Measurements from ENCODE around the gene METTL25B. TPM values are rescaled to one million over a fixed set of nuclear protein-coding genes. Genes with fewer than 3 reads are reported as not detected.

METTL25B gene
- total and polyA plus RNA-seq, 10 of the 15 experiments (the other 5 are each of a cell fraction or from before 2014, with no cell fraction given) = 5.9 to 25.2 (median 13.5) TPM

GRCh38 chr1:156708218-156708661 is 20.0 kb upstream of the METTL25B start:
- Histone ChIP-seq H3K4me3 (no peak overlapping the region), H3K27me3 (replicated peaks in 1 of 2; ENCODE audit: control insufficient read depth in 2 of 2, insufficient read depth in 2 of 2, low read length in 1 of 2) (peaks cover 10 to 15% of the 10 kb centered on the region in 2 experiments), H4K20me1 (ENCODE audit: control insufficient read depth, insufficient read depth) (no peaks in the 10 kb centered on the region; the same call in 1 of the 2 replicates), H3K79me2 (ENCODE audit: control insufficient read depth, insufficient read depth, low read length) (no peaks in the 10 kb centered on the region), H3K36me3 (ENCODE audit: control insufficient read depth in 2 of 2, insufficient read depth in 2 of 2, low read length in 1 of 2) (no peaks in the 10 kb centered on the region; a peak in 2 of 4 replicates), H3K9me3 (replicated peaks; ENCODE audit: control insufficient read depth, insufficient read depth, low read length) (no peaks in the 10 kb centered on the region), H3K9ac (ENCODE audit: control insufficient read depth, insufficient read depth, low read length) (no peak overlapping the region), H3K4me2 (ENCODE audit: control insufficient read depth, insufficient read depth) (no peak overlapping the region), H2AFZ (ENCODE audit: control insufficient read depth, low read depth, low read length) (no peak overlapping the region), H3K27ac (ENCODE audit: control insufficient read depth, insufficient read depth) (no peak overlapping the region), H3K4me1 (ENCODE audit: control insufficient read depth, insufficient read depth, low read length) (peaks cover 6% of the 10 kb centered on the region)
- ATAC-seq (no peak), DNase-seq (ENCODE audit: low read depth, low spot score) (no peak), FAIRE-seq (no peak)
- SMC1A ChIA-PET (ENCODE audit: uncharacterized antibody, unreplicated experiment) = interaction anchor here (1.2 to 1.9 kb wide), 2 partner anchors 18 kb away, joined by 5 to 8 read pairs; no protein-coding TSS in a partner anchor
- POLR2A ChIA-PET = no interaction called here
- in situ Hi-C loops (cut with MboI) = no loop called here
- intact Hi-C loops (cut with micrococcal nuclease; ENCODE audit: unreplicated experiment) = no loop called here
- no peak for TF ChIP-seq ZBTB40 (IDR thresholded peaks at IDR 0.05; ENCODE audit: borderline replicate concordance)
- TF ChIP-seq PML (IDR thresholded peaks at IDR 0.05; ENCODE audit: low read length) = no peak
- TF ChIP-seq SIN3A (IDR thresholded peaks at IDR 0.05; ENCODE audit: low read depth, low read length) = no peak
- TF ChIP-seq HDAC6 (IDR thresholded peaks at IDR 0.05; ENCODE audit: unreplicated experiment) = no peak
- TF ChIP-seq ZBTB33 (IDR thresholded peaks at IDR 0.05) = no peak
- TF ChIP-seq NFYA (IDR thresholded peaks at IDR 0.05; ENCODE audit: borderline replicate concordance, low read depth, low read length) = no peak
- no peak for TF ChIP-seq BACH1 (IDR thresholded peaks at IDR 0.05; ENCODE audit: borderline replicate concordance)
- no peak for TF ChIP-seq RAD21 (IDR thresholded peaks at IDR 0.05; ENCODE audit: insufficient read depth, low read depth, low read length)
- TF ChIP-seq CREB1 (IDR thresholded peaks at IDR 0.05; ENCODE audit: low read depth) = no peak
- TF ChIP-seq NR2F1 (conservative IDR thresholded peaks at IDR 0.05) = no peak
- no peak for TF ChIP-seq IRF5 (IDR thresholded peaks at IDR 0.05; ENCODE audit: borderline replicate concordance)
- TF ChIP-seq ZNF274 (IDR thresholded peaks at IDR 0.05; ENCODE audit: insufficient read depth, insufficient read length) = no peak
- no peak for TF ChIP-seq JUND (IDR thresholded peaks at IDR 0.05; ENCODE audit: low read depth, low read length)
- TF ChIP-seq HSF1 (IDR thresholded peaks at IDR 0.05; ENCODE audit: low read depth, low read length) = no peak
- TF ChIP-seq EP300 (IDR thresholded peaks at IDR 0.05; ENCODE audit: borderline replicate concordance in 1 of 2, control insufficient read depth in 1 of 2, low read depth in 2 of 2, low read length in 2 of 2) = no peak
- CTCF ChIA-PET = interaction anchor here (0.9 to 9.5 kb wide), 5 partner anchors 19 to 81 kb away, joined by 3 to 157 read pairs (median 24); partner anchors contain the start of genes ISG20L2 and METTL25B
- 41% methylated on average over 4 of the region's 4 CpGs for WGBS (ENCODE audit: insufficient coverage, insufficient replicate concordance, low lambda C conversion rate, missing lambda C conversion rate)
- BruUV-seq (replicated peaks) = no TSS peak
- RAD21 ChIA-PET (ENCODE audit: unreplicated experiment) = no interaction called here

All from GM12878 (cell line).